ENCODE results near the gene OLA1.

Gene OLA1

DNA sequence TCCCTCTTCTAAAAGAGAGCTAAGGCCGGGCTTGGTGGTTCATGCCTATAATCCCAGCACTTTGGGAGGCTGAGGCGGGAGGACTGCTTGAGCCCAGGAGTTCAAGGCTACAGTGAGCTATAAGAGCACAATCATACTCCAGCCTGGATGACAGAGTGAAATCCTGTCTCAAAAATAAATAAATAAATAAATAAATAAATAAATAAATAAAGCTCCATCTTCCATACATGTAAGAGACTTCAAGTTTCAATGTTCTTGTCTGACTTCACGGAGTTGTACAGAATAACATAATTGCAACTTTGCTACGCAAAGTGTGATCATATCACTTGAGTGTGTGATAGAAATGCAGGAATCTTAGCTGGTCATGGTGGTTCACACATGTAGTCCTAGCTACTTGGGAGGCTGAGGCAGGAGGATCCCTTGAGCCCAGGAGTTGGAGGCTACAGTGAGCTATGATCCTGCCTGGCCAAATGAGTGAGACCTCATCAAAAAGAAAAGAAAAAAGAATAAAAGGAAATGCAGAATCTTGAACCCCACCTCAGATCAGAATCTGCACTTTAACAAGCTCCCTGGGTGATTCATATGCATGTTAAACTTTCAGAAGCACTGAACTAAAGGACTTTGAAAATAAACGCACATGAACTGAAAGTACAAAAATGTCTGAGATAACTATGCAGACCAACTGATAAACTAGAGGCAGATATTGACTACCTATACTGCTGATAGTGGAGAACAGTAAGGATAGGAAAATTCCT is 159.4 kb downstream of the OLA1 start:
- H3K36me3 ChIP-seq (ENCODE audit: control insufficient read depth, insufficient read depth, low read length), result no peaks in the 10 kb centered on the region
- H3K4me3 ChIP-seq (replicated peaks; ENCODE audit: low read depth, low read length), result no peak overlapping the region
- TF ChIP-seq CTCF (IDR thresholded peaks at IDR 0.05; ENCODE audit: insufficient read depth, low read length, poor library complexity, severe bottlenecking), result no peak
- no peaks in the 10 kb centered on the region for H3K27me3 ChIP-seq (replicated peaks; ENCODE audit: control insufficient read depth, insufficient read depth, low read length)
- no peak for DNase-seq (ENCODE audit: extremely low read depth, insufficient read length)

- Histone ChIP-seq H3K36me3 (ENCODE audit: control insufficient read depth, insufficient read depth, low read length) (no peaks in the 10 kb centered on the region), H3K4me3 (replicated peaks; ENCODE audit: low read depth, low read length) (no peak overlapping the region), H3K27me3 (replicated peaks; ENCODE audit: control insufficient read depth, insufficient read depth, low read length) (no peaks in the 10 kb centered on the region)
- TF ChIP-seq CTCF (IDR thresholded peaks at IDR 0.05; ENCODE audit: insufficient read depth, low read length, poor library complexity, severe bottlenecking), result no peak
- DNase-seq (ENCODE audit: extremely low read depth, insufficient read length), result no peak
Observed at GRCh38 chr2:174086708-174087107, 161.6 kb downstream of the OLA1 start.

- no peaks in the 10 kb centered on the region; the same call in 1 of the 2 replicates for H3K36me3 ChIP-seq (ENCODE audit: control insufficient read depth, insufficient read depth, low read length)
- no peak for TF ChIP-seq CTCF (IDR thresholded peaks at IDR 0.05; ENCODE audit: insufficient read depth, low read length, poor library complexity, severe bottlenecking)
- DNase-seq (ENCODE audit: extremely low read depth, insufficient read length), result no peak
- no peak overlapping the region for H3K4me3 ChIP-seq (replicated peaks; ENCODE audit: low read depth, low read length)
- H3K27me3 ChIP-seq (replicated peaks; ENCODE audit: control insufficient read depth, insufficient read depth, low read length), result no peaks in the 10 kb centered on the region
Observed at GRCh38 chr2:174085781-174086180, 162.6 kb downstream of the OLA1 start.

DNA sequence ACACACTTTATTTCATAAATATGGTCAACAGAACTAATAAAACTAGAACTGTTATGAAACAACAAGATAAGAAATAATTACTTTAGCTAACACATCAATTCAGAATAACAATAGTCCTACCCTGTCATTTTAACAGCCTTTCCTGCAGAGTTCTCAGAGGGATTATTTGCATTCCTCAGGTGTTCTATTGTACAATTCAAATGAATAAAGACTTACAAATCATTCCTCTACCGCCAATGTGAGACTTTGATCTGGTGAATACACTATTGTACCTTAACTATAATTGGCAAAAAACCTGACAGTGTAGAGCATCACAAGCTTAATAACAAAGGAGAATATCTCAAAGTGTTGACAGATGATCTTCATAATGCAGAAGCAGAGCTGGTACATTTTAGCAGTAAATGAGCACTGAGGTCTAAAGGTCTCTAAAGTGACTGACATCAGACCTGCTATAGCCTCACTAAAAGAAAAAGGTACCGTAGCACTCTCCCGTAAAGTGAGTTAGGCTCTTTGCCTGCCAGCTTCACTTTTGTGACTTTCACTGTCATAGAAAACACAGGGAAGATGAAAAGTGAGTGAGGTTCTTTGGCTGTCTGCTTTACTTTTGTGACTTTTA is 164.4 kb downstream of the OLA1 start:
- TF ChIP-seq CTCF (IDR thresholded peaks at IDR 0.05; ENCODE audit: insufficient read depth, low read length, poor library complexity, severe bottlenecking), result no peak
- no peaks in the 10 kb centered on the region for H3K27me3 ChIP-seq (replicated peaks; ENCODE audit: control insufficient read depth, insufficient read depth, low read length)
- no peak for DNase-seq (ENCODE audit: extremely low read depth, insufficient read length)
- H3K36me3 ChIP-seq (ENCODE audit: control insufficient read depth, insufficient read depth, low read length), result no peaks in the 10 kb centered on the region; the same call in 1 of the 2 replicates
- no peak overlapping the region for H3K4me3 ChIP-seq (replicated peaks; ENCODE audit: low read depth, low read length)

DNA sequence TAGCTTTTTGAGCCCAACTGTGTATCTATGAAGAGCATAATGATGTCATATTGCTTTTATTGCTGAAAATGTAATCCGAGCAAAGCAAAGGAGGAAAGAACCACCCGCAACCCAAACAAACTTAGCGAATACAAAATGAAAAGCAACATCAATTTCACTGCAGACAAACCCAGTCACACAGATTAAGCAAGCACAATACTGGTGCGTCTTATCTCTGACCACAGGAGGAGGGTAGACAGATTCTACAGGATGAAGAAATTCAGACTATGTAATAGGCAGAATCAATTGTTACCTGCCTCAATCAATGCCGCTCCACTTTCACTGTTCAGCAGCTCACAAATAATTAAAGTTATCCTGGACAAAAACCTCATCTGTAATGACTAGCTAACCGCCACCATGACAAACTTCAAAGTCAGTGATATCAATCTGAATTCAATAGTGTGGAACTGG is 167.6 kb downstream of the OLA1 start:
- TF ChIP-seq CTCF (IDR thresholded peaks at IDR 0.05; ENCODE audit: insufficient read depth, low read length, poor library complexity, severe bottlenecking), result no peak
- Histone ChIP-seq H3K27me3 (replicated peaks; ENCODE audit: control insufficient read depth, insufficient read depth, low read length) (no peaks in the 10 kb centered on the region), H3K36me3 (ENCODE audit: control insufficient read depth, insufficient read depth, low read length) (no peaks in the 10 kb centered on the region; the same call in 1 of the 2 replicates), H3K4me3 (replicated peaks; ENCODE audit: low read depth, low read length) (no peak overlapping the region)
- DNase-seq (ENCODE audit: extremely low read depth, insufficient read length), result no peak

Data from GM06990 (cell line).